HG03196 (cell line): Measurements from ENCODE around the gene RPLP1.

Experiments
- ATAC-seq: cut with Tn5 transposase; IDR thresholded peaks from one replicate; pipeline ENCODE4 v1.9.1; 2021; ENCODE audit not compliant: unreplicated experiment

The RPLP1 gene

GRCh38 chr15:69496001-69496400, 43.4 kb downstream of the RPLP1 start:
- ATAC-seq, result no peak

- no peak for ATAC-seq
Observed at GRCh38 chr15:69497076-69497475, 44.5 kb downstream of the RPLP1 start.

GRCh38 chr15:69497667-69498066, 45.0 kb downstream of the RPLP1 start:
- no peak for ATAC-seq

- ATAC-seq, result no peak
Observed at GRCh38 chr15:69498282-69498681, 45.7 kb downstream of the RPLP1 start.

GRCh38 chr15:69498987-69499386, 46.4 kb downstream of the RPLP1 start:
- ATAC-seq, result no peak

GRCh38 chr15:69499521-69500211, 47.0 kb downstream of the RPLP1 start:
- no peak for ATAC-seq

- no peak for ATAC-seq
Observed at GRCh38 chr15:69500339-69500738, 47.7 kb downstream of the RPLP1 start.

- no peak for ATAC-seq
Observed at GRCh38 chr15:69501456-69501855, 48.8 kb downstream of the RPLP1 start.

GRCh38 chr15:69502470-69503045, 49.9 kb downstream of the RPLP1 start:
- ATAC-seq, result no peak

- ATAC-seq, result no peak
Observed at GRCh38 chr15:69504352-69505040, 51.9 kb downstream of the RPLP1 start.
